Measurements from ENCODE around the gene SLC15A1.

The SLC15A1 gene

DNA sequence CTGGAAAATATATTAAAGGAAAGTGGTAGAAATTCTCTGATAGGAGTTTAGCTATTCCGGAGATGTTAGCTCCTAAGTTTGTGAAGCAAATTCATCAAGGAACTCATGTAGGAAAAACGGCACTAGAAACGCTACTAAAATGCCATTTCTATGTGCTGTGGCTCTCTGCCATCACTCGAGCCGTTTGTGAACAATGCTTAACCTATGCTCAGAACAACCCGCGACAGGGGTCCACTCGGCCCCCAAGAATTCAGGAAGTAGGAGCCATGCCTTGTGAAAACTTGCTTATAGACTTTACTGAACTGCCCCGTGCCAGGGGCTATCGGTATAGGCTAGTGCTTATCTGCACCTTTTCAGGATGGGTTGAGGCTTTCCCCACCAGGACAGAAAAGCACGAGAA lies 14.2 kb upstream of the SLC15A1 start:
- Histone ChIP-seq H3K56ac (ENCODE audit: low read length) (no peak overlapping the region), H3K4me2 (ENCODE audit: low read length) (no peak overlapping the region), H4K8ac (ENCODE audit: low read depth, low read length) (no peak overlapping the region), H2AK5ac (ENCODE audit: low read length) (no peak overlapping the region), H3K79me2 (ENCODE audit: control insufficient read depth, insufficient read depth, low read length) (no peaks in the 10 kb centered on the region), H3K9ac (ENCODE audit: low read length) (no peak overlapping the region), H3K36me3 (ENCODE audit: control insufficient read depth, insufficient read depth, low read length) (no peaks in the 10 kb centered on the region), H2BK15ac (replicated peaks; ENCODE audit: low read depth) (no peak overlapping the region), H3K18ac (ENCODE audit: low read length) (no peak overlapping the region), H3K4me1 (ENCODE audit: control insufficient read depth, low read depth, low read length) (no peaks in the 10 kb centered on the region), H3K4ac (ENCODE audit: low read depth, low read length) (no peak overlapping the region), H2BK5ac (ENCODE audit: low read length) (no peak overlapping the region), H3K27me3 (ENCODE audit: insufficient read depth, low read length, poor library complexity) (no peaks in the 10 kb centered on the region), H3K79me1 (ENCODE audit: low read length) (no peaks in the 10 kb centered on the region), H4K5ac (ENCODE audit: low read length) (no peak overlapping the region), H3K23ac (ENCODE audit: low read length) (no peak overlapping the region), H3K4me3 (ENCODE audit: low read length) (no peak overlapping the region), H3K27ac (ENCODE audit: low read depth, low read length) (no peak overlapping the region), H2BK120ac (ENCODE audit: low read depth, low read length) (no peak overlapping the region)
- WGBS (ENCODE audit: extremely low coverage, insufficient coverage, low lambda C conversion rate): no CpG with 5 or more reads among the region's 11 CpGs
- no peak for DNase-seq

- WGBS (ENCODE audit: extremely low coverage, insufficient coverage, low lambda C conversion rate): no CpG with 5 or more reads among the region's 8 CpGs
Measured at GRCh38 chr13:98765996-98766519, 13.6 kb upstream of the SLC15A1 start.

DNA sequence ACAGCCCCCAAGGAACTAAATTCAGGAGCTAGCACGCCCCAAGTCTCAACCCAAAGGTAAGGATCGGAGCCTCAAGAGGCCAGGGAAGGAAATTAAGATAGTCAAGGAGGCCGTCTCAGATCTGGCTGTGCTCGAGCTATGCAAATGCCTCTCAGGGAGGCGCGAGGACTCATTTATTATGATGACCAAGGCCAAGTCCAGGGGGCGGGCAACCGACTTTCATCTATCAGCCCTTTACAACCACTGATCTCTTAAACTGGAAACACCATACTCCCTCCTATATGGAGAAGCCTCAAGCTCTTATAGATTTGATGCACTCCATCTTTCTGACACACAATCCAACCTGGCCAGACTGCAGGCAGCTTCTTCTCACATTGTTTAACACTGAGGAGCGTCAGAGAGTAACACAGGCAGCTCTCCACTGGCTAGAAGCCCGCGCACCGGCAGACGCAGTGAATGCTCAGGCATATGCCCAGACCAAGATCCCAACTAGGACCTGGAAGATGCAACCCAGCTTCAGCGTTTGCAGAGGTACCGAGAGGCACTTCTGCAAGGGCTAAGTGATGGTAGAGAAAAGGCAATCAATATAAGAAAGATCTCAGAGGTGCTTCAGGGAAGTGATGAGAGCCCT lies 9.6 kb upstream of the SLC15A1 start:
- Histone ChIP-seq H3K4me1 (ENCODE audit: control insufficient read depth, low read depth, low read length) (no peaks in the 10 kb centered on the region), H3K36me3 (ENCODE audit: control insufficient read depth, insufficient read depth, low read length) (no peaks in the 10 kb centered on the region), H3K18ac (ENCODE audit: low read length) (no peak overlapping the region), H3K56ac (ENCODE audit: low read length) (no peak overlapping the region), H3K23ac (ENCODE audit: low read length) (no peak overlapping the region), H2AK5ac (ENCODE audit: low read length) (no peak overlapping the region), H3K79me2 (ENCODE audit: control insufficient read depth, insufficient read depth, low read length) (no peaks in the 10 kb centered on the region), H3K27ac (ENCODE audit: low read depth, low read length) (no peak overlapping the region), H3K27me3 (ENCODE audit: insufficient read depth, low read length, poor library complexity) (no peaks in the 10 kb centered on the region), H4K5ac (ENCODE audit: low read length) (no peak overlapping the region), H3K4ac (ENCODE audit: low read depth, low read length) (no peak overlapping the region), H4K8ac (ENCODE audit: low read depth, low read length) (no peak overlapping the region), H2BK5ac (ENCODE audit: low read length) (no peak overlapping the region), H2BK120ac (ENCODE audit: low read depth, low read length) (no peak overlapping the region), H3K79me1 (ENCODE audit: low read length) (no peaks in the 10 kb centered on the region), H3K4me3 (ENCODE audit: low read length) (no peak overlapping the region), H2BK15ac (replicated peaks; ENCODE audit: low read depth) (no peak overlapping the region), H3K4me2 (ENCODE audit: low read length) (no peak overlapping the region), H3K9ac (ENCODE audit: low read length) (no peak overlapping the region)
- DNase-seq: no peak
- no CpG with 5 or more reads among the region's 15 CpGs for WGBS (ENCODE audit: extremely low coverage, insufficient coverage, low lambda C conversion rate)

More at GRCh38 chr13:98765996-98766519, 13.6 kb upstream of the SLC15A1 start:
- no peak overlapping the region for H3K23ac ChIP-seq (ENCODE audit: low read length)
- H4K5ac ChIP-seq (ENCODE audit: low read length): no peak overlapping the region
- no peak overlapping the region for H2BK120ac ChIP-seq (ENCODE audit: low read depth, low read length)
- no peak overlapping the region for H3K4me3 ChIP-seq (ENCODE audit: low read length)
- no peak overlapping the region for H3K56ac ChIP-seq (ENCODE audit: low read length)
- H3K79me2 ChIP-seq (ENCODE audit: control insufficient read depth, insufficient read depth, low read length): no peaks in the 10 kb centered on the region
- no peaks in the 10 kb centered on the region for H3K4me1 ChIP-seq (ENCODE audit: control insufficient read depth, low read depth, low read length)
- no peak for DNase-seq
- H2AK5ac ChIP-seq (ENCODE audit: low read length): no peak overlapping the region
- H3K18ac ChIP-seq (ENCODE audit: low read length): no peak overlapping the region
- H4K8ac ChIP-seq (ENCODE audit: low read depth, low read length): no peak overlapping the region
- H3K27me3 ChIP-seq (ENCODE audit: insufficient read depth, low read length, poor library complexity): no peaks in the 10 kb centered on the region
- H3K4ac ChIP-seq (ENCODE audit: low read depth, low read length): no peak overlapping the region
- no peak overlapping the region for H2BK5ac ChIP-seq (ENCODE audit: low read length)
- H3K27ac ChIP-seq (ENCODE audit: low read depth, low read length): no peak overlapping the region
- no peak overlapping the region for H2BK15ac ChIP-seq (replicated peaks; ENCODE audit: low read depth)
- no peaks in the 10 kb centered on the region for H3K79me1 ChIP-seq (ENCODE audit: low read length)
- no peaks in the 10 kb centered on the region for H3K36me3 ChIP-seq (ENCODE audit: control insufficient read depth, insufficient read depth, low read length)
- no peak overlapping the region for H3K9ac ChIP-seq (ENCODE audit: low read length)
- H3K4me2 ChIP-seq (ENCODE audit: low read length): no peak overlapping the region

- no peak overlapping the region for H2BK120ac ChIP-seq (ENCODE audit: low read depth, low read length)
- H3K9ac ChIP-seq (ENCODE audit: low read length): no peak overlapping the region
- H3K56ac ChIP-seq (ENCODE audit: low read length): no peak overlapping the region
- DNase-seq: no peak
- no peak overlapping the region for H2BK15ac ChIP-seq (replicated peaks; ENCODE audit: low read depth)
- H2AK5ac ChIP-seq (ENCODE audit: low read length): no peak overlapping the region
- no peaks in the 10 kb centered on the region for H3K79me2 ChIP-seq (ENCODE audit: control insufficient read depth, insufficient read depth, low read length)
- no peak overlapping the region for H3K18ac ChIP-seq (ENCODE audit: low read length)
- H2BK5ac ChIP-seq (ENCODE audit: low read length): no peak overlapping the region
- no peak overlapping the region for H4K8ac ChIP-seq (ENCODE audit: low read depth, low read length)
- H4K5ac ChIP-seq (ENCODE audit: low read length): no peak overlapping the region
- no CpG with 5 or more reads among the region's 15 CpGs for WGBS (ENCODE audit: extremely low coverage, insufficient coverage, low lambda C conversion rate)
- no peak overlapping the region for H3K27ac ChIP-seq (ENCODE audit: low read depth, low read length)
- no peak overlapping the region for H3K4me3 ChIP-seq (ENCODE audit: low read length)
- no peak overlapping the region for H3K23ac ChIP-seq (ENCODE audit: low read length)
- no peaks in the 10 kb centered on the region for H3K36me3 ChIP-seq (ENCODE audit: control insufficient read depth, insufficient read depth, low read length)
- H3K4me1 ChIP-seq (ENCODE audit: control insufficient read depth, low read depth, low read length): no peaks in the 10 kb centered on the region
- no peak overlapping the region for H3K4me2 ChIP-seq (ENCODE audit: low read length)
- H3K27me3 ChIP-seq (ENCODE audit: insufficient read depth, low read length, poor library complexity): no peaks in the 10 kb centered on the region
- H3K79me1 ChIP-seq (ENCODE audit: low read length): no peaks in the 10 kb centered on the region
- H3K4ac ChIP-seq (ENCODE audit: low read depth, low read length): no peak overlapping the region
Measured at GRCh38 chr13:98761126-98761985, 8.9 kb upstream of the SLC15A1 start.

DNA sequence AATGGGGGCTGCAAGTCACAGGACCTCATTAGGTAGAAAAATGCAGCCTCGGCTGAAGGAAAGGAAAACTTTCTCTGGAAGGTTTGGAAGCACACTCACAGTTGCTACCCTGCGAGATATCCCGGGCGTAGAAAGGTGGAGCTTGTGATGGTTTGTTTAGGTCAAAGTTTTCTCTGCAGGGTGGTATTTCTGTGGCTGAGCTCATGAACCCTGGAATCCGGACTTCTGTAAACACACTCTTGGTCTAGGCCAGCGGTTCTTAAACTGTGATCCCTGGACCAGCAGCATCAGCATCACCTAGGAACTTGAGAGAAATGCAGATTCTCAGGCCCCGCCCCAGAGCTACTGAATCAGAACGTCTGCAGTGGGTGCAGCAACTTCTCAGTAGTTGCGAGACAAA lies 3.3 kb upstream of the SLC15A1 start:
- no peak overlapping the region for H3K4ac ChIP-seq (ENCODE audit: low read depth, low read length)
- no peaks in the 10 kb centered on the region for H3K36me3 ChIP-seq (ENCODE audit: control insufficient read depth, insufficient read depth, low read length)
- no peaks in the 10 kb centered on the region for H3K4me1 ChIP-seq (ENCODE audit: control insufficient read depth, low read depth, low read length)
- H3K56ac ChIP-seq (ENCODE audit: low read length): no peak overlapping the region
- H4K8ac ChIP-seq (ENCODE audit: low read depth, low read length): no peak overlapping the region
- no peak overlapping the region for H2AK5ac ChIP-seq (ENCODE audit: low read length)
- no peak overlapping the region for H2BK15ac ChIP-seq (replicated peaks; ENCODE audit: low read depth)
- no peak overlapping the region for H3K4me3 ChIP-seq (ENCODE audit: low read length)
- no peak overlapping the region for H2BK120ac ChIP-seq (ENCODE audit: low read depth, low read length)
- no peak overlapping the region for H3K27ac ChIP-seq (ENCODE audit: low read depth, low read length)
- H4K5ac ChIP-seq (ENCODE audit: low read length): no peak overlapping the region
- no peak overlapping the region for H3K9ac ChIP-seq (ENCODE audit: low read length)
- no peaks in the 10 kb centered on the region for H3K79me1 ChIP-seq (ENCODE audit: low read length)
- H3K27me3 ChIP-seq (ENCODE audit: insufficient read depth, low read length, poor library complexity): peaks cover 6% of the 10 kb centered on the region
- H3K23ac ChIP-seq (ENCODE audit: low read length): no peak overlapping the region
- WGBS (ENCODE audit: extremely low coverage, insufficient coverage, low lambda C conversion rate): no CpG with 5 or more reads among the region's 9 CpGs
- H2BK5ac ChIP-seq (ENCODE audit: low read length): no peak overlapping the region
- no peak for DNase-seq
- no peak overlapping the region for H3K18ac ChIP-seq (ENCODE audit: low read length)
- no peaks in the 10 kb centered on the region for H3K79me2 ChIP-seq (ENCODE audit: control insufficient read depth, insufficient read depth, low read length)
- H3K4me2 ChIP-seq (ENCODE audit: low read length): no peak overlapping the region
